Liver (tissue), 9 donors: ENCODE results near the gene NTM. TPM values are rescaled to one million over a fixed set of nuclear protein-coding genes. Genes with fewer than 3 reads are reported as not detected.

Experiments
- DNase-seq: peaks from one replicate; pipeline ENCODE4 v3.0.0-alpha.2; 2017; ENCODE audit warnings: low spot score
- H3K27ac ChIP-seq, 2 donors: one replicate each; pipeline ENCODE4 v1.7.0; 2013; ENCODE audit warnings: inconsistent platforms in 2 of 2, low read length in 2 of 2, control low read depth in 1 of 2, low read depth in 1 of 2, mild to moderate bottlenecking in 1 of 2
- H3K27me3 ChIP-seq, 4 donors: one replicate each; pipeline versions ENCODE4 v1.6.1 to v1.7.0; 2013; ENCODE audit warnings: low read length in 3 of 4, inconsistent platforms in 1 of 4, mild to moderate bottlenecking in 1 of 4, moderate library complexity in 1 of 4; ENCODE audit not compliant: control insufficient read depth in 4 of 4, insufficient read depth in 4 of 4
- H3K36me3 ChIP-seq, 4 donors: one replicate each; pipeline versions ENCODE4 v1.6.1 to v1.7.0; 2013; ENCODE audit warnings: low read length in 3 of 4, mild to moderate bottlenecking in 3 of 4, low read depth in 1 of 4, moderate library complexity in 1 of 4; ENCODE audit not compliant: control insufficient read depth in 4 of 4, insufficient read depth in 3 of 4
- H3K4me1 ChIP-seq, 4 donors: one replicate each; pipeline versions ENCODE4 v1.6.1 to v1.7.0; 2013; ENCODE audit warnings: low read length in 3 of 4, mild to moderate bottlenecking in 3 of 4, moderate library complexity in 1 of 4; ENCODE audit not compliant: control insufficient read depth in 4 of 4, insufficient read depth in 4 of 4
- H3K4me3 ChIP-seq, 3 donors: one replicate each; pipeline versions ENCODE4 v1.6.1 to v1.7.0; 2013; ENCODE audit warnings: low read length in 3 of 3, control low read depth in 1 of 3, low read depth in 1 of 3, mild to moderate bottlenecking in 1 of 3
- H3K9ac ChIP-seq, 2 donors: one replicate each; pipeline ENCODE4 v1.7.0; 2013; ENCODE audit warnings: low read length in 2 of 2, mild to moderate bottlenecking in 2 of 2, moderate library complexity in 2 of 2, control low read depth in 1 of 2, low read depth in 1 of 2
- H3K9me3 ChIP-seq, 4 donors: one replicate each; pipeline versions ENCODE4 v1.6.1 to v1.7.0; 2013; ENCODE audit warnings: low read length in 3 of 4; ENCODE audit not compliant: control insufficient read depth in 4 of 4
- ATF3 ChIP-seq: IDR thresholded peaks from 2 replicates; pipeline ENCODE4 v1.6.1; 2016; ENCODE audit warnings: antibody characterized with exemption
- CTCF ChIP-seq: fragments of 150-350 bp; IDR thresholded peaks from 2 replicates; pipeline ENCODE4 v1.5.1; 2017; ENCODE audit warnings: improper control_type of control experiment, low read depth, low read length; ENCODE audit not compliant: missing input control
- EGR1 ChIP-seq, 2 donors: IDR thresholded peaks; 2 replicates each; pipeline ENCODE4 v1.6.1; 2016 to 2018; ENCODE audit warnings: antibody characterized with exemption in 2 of 2, low read depth in 2 of 2
- FOXA1 ChIP-seq: IDR thresholded peaks from 2 replicates; pipeline ENCODE4 v1.6.1; 2016; ENCODE audit warnings: antibody characterized with exemption
- FOXA2 ChIP-seq: IDR thresholded peaks from 2 replicates; pipeline ENCODE4 v1.6.1; 2016; ENCODE audit warnings: antibody characterized with exemption
- GABPA ChIP-seq, 2 donors: IDR thresholded peaks in 1 of 2; conservative IDR thresholded peaks in 1 of 2; 2 replicates each; pipeline ENCODE4 v1.6.1; 2016; ENCODE audit warnings: antibody characterized with exemption in 2 of 2, mild to moderate bottlenecking in 1 of 2, moderate library complexity in 1 of 2
- HNF4A ChIP-seq, 2 donors: conservative IDR thresholded peaks; 2 replicates each; pipeline ENCODE4 v1.6.1; 2016; ENCODE audit warnings: antibody characterized with exemption in 2 of 2, mild to moderate bottlenecking in 2 of 2
- HNF4G ChIP-seq: IDR thresholded peaks from 2 replicates; pipeline ENCODE4 v1.6.1; 2016; ENCODE audit warnings: antibody characterized with exemption
- JUND ChIP-seq, 2 donors: IDR thresholded peaks; 2 replicates each; pipeline ENCODE4 v1.6.1; 2016; ENCODE audit warnings: antibody characterized with exemption in 2 of 2
- NR2F2 ChIP-seq: IDR thresholded peaks from 2 replicates; pipeline ENCODE4 v1.6.1; 2016; ENCODE audit warnings: antibody characterized with exemption
- RAD21 ChIP-seq, 2 donors: IDR thresholded peaks; 2 replicates each; pipeline ENCODE4 v1.6.1; 2016; ENCODE audit warnings: antibody characterized with exemption in 2 of 2, mild to moderate bottlenecking in 2 of 2
- RXRA ChIP-seq, 2 donors: IDR thresholded peaks; 2 replicates each; pipeline ENCODE4 v1.6.1; 2017 to 2018; ENCODE audit warnings: antibody characterized with exemption in 2 of 2, mild to moderate bottlenecking in 1 of 2
- SP1 ChIP-seq: IDR thresholded peaks from 2 replicates; pipeline ENCODE4 v1.6.1; 2018; ENCODE audit warnings: antibody characterized with exemption, mild to moderate bottlenecking
- TAF1 ChIP-seq: conservative IDR thresholded peaks from 2 replicates; pipeline ENCODE4 v1.6.1; 2016; ENCODE audit warnings: antibody characterized with exemption, mild to moderate bottlenecking
- YY1 ChIP-seq: IDR thresholded peaks from 2 replicates; pipeline ENCODE4 v1.6.1; 2016; ENCODE audit warnings: antibody characterized with exemption, mild to moderate bottlenecking
- WGBS: extraction: QIAGEN DNeasy Blood & Tissue Kit; methylation state at CpG from one replicate; pipeline ENCODE4 v1.1.7; 2013; 5-methylcytosine and 5-hydroxymethylcytosine counted together
- polyA plus RNA-seq, 2 donors: library from polyadenylated mRNA; stranded (reverse) in 1 of 2; unstranded in 1 of 2; fragments of 200-250 nt in 1 of 2; fragments of >200 nt in 1 of 2; fragmentation: Nextera tagmentation in 1 of 2; extraction: Ambion mirVana in 1 of 2; gene quantifications; one replicate each; pipeline versions ENCODE4 v1.2.1 to v1.2.3, GENCODE V29; 2013 to 2015
- total RNA-seq, 2 donors: library from RNA; depleted of rRNA; stranded (reverse); fragments of >200 nt; gene quantifications; one replicate each; pipeline ENCODE4 v1.2.3, GENCODE V29; 2014
- TF ChIP-seq, protein P1 (sequence below): IDR thresholded peaks from 2 replicates; pipeline ENCODE4 v1.6.1; 2016; ENCODE audit warnings: antibody characterized with exemption
- TF ChIP-seq, protein P2 (sequence below): IDR thresholded peaks from 2 replicates; pipeline ENCODE4 v1.6.1; 2016; ENCODE audit warnings: antibody characterized with exemption
- TF ChIP-seq, protein P3 (sequence below): IDR thresholded peaks from 2 replicates; pipeline ENCODE4 v1.6.1; 2016; ENCODE audit warnings: antibody characterized with exemption, mild to moderate bottlenecking
- donor health status: healthy.
- donor health status: healthy.
- donor health status: healthy.
- donor health status: healthy.
- donor health status: healthy.

NTM gene
- total and polyA plus RNA-seq, 4 donors = 0.08 to 1.1 (median 0.08) TPM; not detected in 1

GRCh38 chr11:131912134-131912533 lies 541.7 kb downstream of the NTM start:
- no peak for DNase-seq
- H3K27ac ChIP-seq = no peak overlapping the region
- H3K9ac ChIP-seq = no peak overlapping the region
- H3K36me3 ChIP-seq = no peaks in the 10 kb centered on the region
- H3K4me1 ChIP-seq = peaks cover 0 to 8% (median 2%) of the 10 kb centered on the region in 4 donors
- 63% methylated on average over 7 of the region's 7 CpGs for WGBS
- H3K4me3 ChIP-seq = no peak overlapping the region
- no peak for TF ChIP-seq EGR1 (IDR thresholded peaks at IDR 0.05; ENCODE audit: low read depth in 2 of 2)
- TF ChIP-seq RXRA (IDR thresholded peaks at IDR 0.05) = no peak
- no peak for TF ChIP-seq ATF3
- no peak for TF ChIP-seq YY1
- TF ChIP-seq CTCF = no peak
- no peak for TF ChIP-seq NR2F2
- TF ChIP-seq GABPA (IDR thresholded peaks at IDR 0.05 in 1 of 2, conservative IDR thresholded peaks at IDR 0.05 in 1 of 2) = no peak
- TF ChIP-seq TAF1 = no peak
- no peak for TF ChIP-seq RAD21 (IDR thresholded peaks at IDR 0.05)
- TF ChIP-seq, protein P1, sequence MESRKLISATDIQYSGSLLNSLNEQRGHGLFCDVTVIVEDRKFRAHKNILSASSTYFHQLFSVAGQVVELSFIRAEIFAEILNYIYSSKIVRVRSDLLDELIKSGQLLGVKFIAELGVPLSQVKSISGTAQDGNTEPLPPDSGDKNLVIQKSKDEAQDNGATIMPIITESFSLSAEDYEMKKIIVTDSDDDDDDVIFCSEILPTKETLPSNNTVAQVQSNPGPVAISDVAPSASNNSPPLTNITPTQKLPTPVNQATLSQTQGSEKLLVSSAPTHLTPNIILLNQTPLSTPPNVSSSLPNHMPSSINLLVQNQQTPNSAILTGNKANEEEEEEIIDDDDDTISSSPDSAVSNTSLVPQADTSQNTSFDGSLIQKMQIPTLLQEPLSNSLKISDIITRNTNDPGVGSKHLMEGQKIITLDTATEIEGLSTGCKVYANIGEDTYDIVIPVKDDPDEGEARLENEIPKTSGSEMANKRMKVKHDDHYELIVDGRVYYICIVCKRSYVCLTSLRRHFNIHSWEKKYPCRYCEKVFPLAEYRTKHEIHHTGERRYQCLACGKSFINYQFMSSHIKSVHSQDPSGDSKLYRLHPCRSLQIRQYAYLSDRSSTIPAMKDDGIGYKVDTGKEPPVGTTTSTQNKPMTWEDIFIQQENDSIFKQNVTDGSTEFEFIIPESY = no peak
- no peak for TF ChIP-seq JUND (IDR thresholded peaks at IDR 0.05)
- TF ChIP-seq FOXA2 = no peak
- no peak for TF ChIP-seq FOXA1
- TF ChIP-seq HNF4G = no peak
- TF ChIP-seq, protein P2, sequence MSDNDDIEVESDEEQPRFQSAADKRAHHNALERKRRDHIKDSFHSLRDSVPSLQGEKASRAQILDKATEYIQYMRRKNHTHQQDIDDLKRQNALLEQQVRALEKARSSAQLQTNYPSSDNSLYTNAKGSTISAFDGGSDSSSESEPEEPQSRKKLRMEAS = no peak
- no peak for TF ChIP-seq SP1
- TF ChIP-seq, protein P3, sequence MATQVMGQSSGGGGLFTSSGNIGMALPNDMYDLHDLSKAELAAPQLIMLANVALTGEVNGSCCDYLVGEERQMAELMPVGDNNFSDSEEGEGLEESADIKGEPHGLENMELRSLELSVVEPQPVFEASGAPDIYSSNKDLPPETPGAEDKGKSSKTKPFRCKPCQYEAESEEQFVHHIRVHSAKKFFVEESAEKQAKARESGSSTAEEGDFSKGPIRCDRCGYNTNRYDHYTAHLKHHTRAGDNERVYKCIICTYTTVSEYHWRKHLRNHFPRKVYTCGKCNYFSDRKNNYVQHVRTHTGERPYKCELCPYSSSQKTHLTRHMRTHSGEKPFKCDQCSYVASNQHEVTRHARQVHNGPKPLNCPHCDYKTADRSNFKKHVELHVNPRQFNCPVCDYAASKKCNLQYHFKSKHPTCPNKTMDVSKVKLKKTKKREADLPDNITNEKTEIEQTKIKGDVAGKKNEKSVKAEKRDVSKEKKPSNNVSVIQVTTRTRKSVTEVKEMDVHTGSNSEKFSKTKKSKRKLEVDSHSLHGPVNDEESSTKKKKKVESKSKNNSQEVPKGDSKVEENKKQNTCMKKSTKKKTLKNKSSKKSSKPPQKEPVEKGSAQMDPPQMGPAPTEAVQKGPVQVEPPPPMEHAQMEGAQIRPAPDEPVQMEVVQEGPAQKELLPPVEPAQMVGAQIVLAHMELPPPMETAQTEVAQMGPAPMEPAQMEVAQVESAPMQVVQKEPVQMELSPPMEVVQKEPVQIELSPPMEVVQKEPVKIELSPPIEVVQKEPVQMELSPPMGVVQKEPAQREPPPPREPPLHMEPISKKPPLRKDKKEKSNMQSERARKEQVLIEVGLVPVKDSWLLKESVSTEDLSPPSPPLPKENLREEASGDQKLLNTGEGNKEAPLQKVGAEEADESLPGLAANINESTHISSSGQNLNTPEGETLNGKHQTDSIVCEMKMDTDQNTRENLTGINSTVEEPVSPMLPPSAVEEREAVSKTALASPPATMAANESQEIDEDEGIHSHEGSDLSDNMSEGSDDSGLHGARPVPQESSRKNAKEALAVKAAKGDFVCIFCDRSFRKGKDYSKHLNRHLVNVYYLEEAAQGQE = no peak
- TF ChIP-seq HNF4A (conservative IDR thresholded peaks at IDR 0.05) = no peak
- H3K9me3 ChIP-seq = no peaks in the 10 kb centered on the region
- H3K27me3 ChIP-seq = peaks cover 6 to 19% (median 8%) of the 10 kb centered on the region in 4 donors
